Osteocyte (in vitro differentiated cells): ENCODE results near the gene TENM3. TPM values are rescaled to one million over a fixed set of nuclear protein-coding genes. Genes with fewer than 3 reads are reported as not detected.
A peak's percentile ranks its signal among the peaks of the same experiment; 100 is the strongest.

Source experiments
- DNase-seq: peaks from one replicate; pipeline ENCODE4 v3.0.0; 2021; ENCODE audit warnings: mixed read lengths; ENCODE audit not compliant: unreplicated experiment; ENCODE audit errors: extremely low spot score
- H3K27ac Mint-ChIP-seq: one replicate; pipeline ENCODE4 v1.8.0; 2021; ENCODE audit warnings: mild to moderate bottlenecking, mixed read lengths; ENCODE audit not compliant: unreplicated experiment
- H3K27me3 Mint-ChIP-seq: one replicate; pipeline ENCODE4 v1.8.0; 2021; ENCODE audit warnings: mixed read lengths; ENCODE audit not compliant: unreplicated experiment
- H3K36me3 Mint-ChIP-seq: one replicate; pipeline ENCODE4 v1.8.0; 2021; ENCODE audit warnings: mixed read lengths; ENCODE audit not compliant: unreplicated experiment
- H3K4me1 Mint-ChIP-seq: one replicate; pipeline ENCODE4 v1.8.0; 2021; ENCODE audit warnings: mixed read lengths; ENCODE audit not compliant: unreplicated experiment
- H3K4me3 Mint-ChIP-seq: one replicate; pipeline ENCODE4 v1.8.0; 2021; ENCODE audit warnings: mild to moderate bottlenecking, moderate library complexity, mixed read lengths; ENCODE audit not compliant: unreplicated experiment
- H3K9me3 Mint-ChIP-seq: one replicate; pipeline ENCODE4 v1.8.0; 2021; ENCODE audit warnings: mixed read lengths; ENCODE audit not compliant: unreplicated experiment
- total RNA-seq: library from RNA; stranded (reverse); gene quantifications from 2 replicates; pipeline ENCODE4 v1.2.1, GENCODE V29; 2021
- TF ChIP-seq, protein P1 (sequence below): fragments of 200-600 bp; sonication (generic); IDR thresholded peaks from 2 replicates; pipeline ENCODE4 v1.5.0; 2021; ENCODE audit warnings: antibody characterized with exemption, mild to moderate bottlenecking, moderate library complexity

Gene TENM3
- total RNA-seq, 1 donor from 2014 or later, result 78.3 TPM

DNA sequence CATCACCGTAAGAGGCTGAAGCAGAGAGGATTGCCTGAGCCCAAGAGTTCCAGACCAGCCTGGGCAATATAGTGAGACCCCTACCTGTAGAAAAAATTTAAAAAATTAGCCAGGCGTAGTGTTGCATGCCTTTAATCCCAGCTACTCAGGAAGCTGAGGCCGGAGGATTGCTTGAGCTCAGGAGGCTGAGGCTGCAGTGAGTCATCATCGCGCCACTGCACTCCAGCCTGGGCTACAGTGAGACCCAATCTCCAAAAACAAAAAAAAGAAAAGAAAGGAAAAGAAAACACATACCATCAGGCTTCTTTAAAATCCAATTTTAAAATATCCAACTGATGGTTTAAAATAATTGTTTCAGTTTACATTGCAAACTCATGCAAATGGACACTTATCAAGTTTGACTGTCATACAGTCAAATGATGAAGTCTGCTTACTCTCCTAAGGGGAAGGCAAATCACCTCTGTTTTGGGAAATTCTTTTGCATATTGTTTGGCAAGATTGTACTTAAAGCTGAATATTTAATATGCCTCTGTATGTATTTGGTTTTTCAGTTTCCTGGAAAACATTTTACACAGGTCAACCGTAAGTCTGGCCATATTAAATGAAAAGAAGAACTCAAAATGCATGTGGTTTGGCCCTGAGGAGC lies 23.7 kb upstream of the TENM3 start:
- peaks cover 11% of the 10 kb centered on the region for H3K36me3 Mint-ChIP-seq
- H3K27me3 Mint-ChIP-seq, result no peaks in the 10 kb centered on the region
- TF ChIP-seq, protein P1, sequence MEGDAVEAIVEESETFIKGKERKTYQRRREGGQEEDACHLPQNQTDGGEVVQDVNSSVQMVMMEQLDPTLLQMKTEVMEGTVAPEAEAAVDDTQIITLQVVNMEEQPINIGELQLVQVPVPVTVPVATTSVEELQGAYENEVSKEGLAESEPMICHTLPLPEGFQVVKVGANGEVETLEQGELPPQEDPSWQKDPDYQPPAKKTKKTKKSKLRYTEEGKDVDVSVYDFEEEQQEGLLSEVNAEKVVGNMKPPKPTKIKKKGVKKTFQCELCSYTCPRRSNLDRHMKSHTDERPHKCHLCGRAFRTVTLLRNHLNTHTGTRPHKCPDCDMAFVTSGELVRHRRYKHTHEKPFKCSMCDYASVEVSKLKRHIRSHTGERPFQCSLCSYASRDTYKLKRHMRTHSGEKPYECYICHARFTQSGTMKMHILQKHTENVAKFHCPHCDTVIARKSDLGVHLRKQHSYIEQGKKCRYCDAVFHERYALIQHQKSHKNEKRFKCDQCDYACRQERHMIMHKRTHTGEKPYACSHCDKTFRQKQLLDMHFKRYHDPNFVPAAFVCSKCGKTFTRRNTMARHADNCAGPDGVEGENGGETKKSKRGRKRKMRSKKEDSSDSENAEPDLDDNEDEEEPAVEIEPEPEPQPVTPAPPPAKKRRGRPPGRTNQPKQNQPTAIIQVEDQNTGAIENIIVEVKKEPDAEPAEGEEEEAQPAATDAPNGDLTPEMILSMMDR, result no peak
- no peaks in the 10 kb centered on the region for H3K9me3 Mint-ChIP-seq
- H3K4me1 Mint-ChIP-seq, result peaks cover 8% of the 10 kb centered on the region
- DNase-seq, result no peak
- H3K4me3 Mint-ChIP-seq, result no peak overlapping the region
- peak overlapping the region; percentile 47 for H3K27ac Mint-ChIP-seq

DNA sequence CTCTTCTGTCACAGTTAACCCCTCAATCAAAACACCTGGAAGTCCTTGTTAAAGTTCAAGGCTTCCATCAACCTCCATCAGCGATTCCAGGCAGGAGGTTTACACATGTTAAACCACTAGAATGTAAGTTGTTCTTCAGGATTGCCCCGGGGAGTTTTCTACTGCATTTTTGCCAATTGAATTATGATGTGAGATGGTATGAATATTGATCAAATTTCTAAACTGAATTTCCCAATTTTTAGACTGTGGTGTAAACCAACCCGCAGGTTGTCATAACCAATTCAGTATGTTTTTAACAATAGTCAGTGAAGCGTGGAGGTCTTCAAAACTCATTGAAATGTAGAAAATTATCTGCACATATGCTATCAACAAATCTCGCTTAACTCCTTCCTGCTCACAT lies 21.2 kb upstream of the TENM3 start:
- TF ChIP-seq, protein P1, result no peak
- H3K4me3 Mint-ChIP-seq, result no peak overlapping the region
- no peaks in the 10 kb centered on the region for H3K9me3 Mint-ChIP-seq
- H3K27me3 Mint-ChIP-seq, result no peaks in the 10 kb centered on the region
- peaks cover 11% of the 10 kb centered on the region for H3K36me3 Mint-ChIP-seq
- H3K27ac Mint-ChIP-seq, result no peak overlapping the region
- H3K4me1 Mint-ChIP-seq, result peaks cover 8% of the 10 kb centered on the region
- DNase-seq, result no peak

DNA sequence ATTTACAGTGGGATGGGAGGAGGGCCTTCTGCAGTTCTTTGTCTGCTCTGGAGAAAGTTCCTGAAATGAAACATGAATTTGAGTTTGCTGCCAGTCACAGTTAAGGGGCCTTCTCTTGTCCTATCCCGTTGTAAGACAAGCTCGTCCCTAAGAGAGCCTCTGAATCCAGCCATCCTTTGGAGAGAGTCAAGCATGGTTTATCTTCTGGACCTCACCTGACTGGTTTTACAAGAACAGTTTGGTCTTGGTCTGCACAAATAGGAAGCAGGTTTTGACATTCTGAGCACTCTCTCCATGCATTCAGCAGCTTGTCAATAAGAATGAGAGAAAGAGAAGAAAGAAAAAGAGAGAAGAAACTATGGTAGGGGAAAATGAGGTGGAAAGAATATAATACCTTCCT lies 20.4 kb upstream of the TENM3 start:
- Mint-ChIP-seq H3K9me3 (no peaks in the 10 kb centered on the region), H3K27ac (no peak overlapping the region), H3K27me3 (no peaks in the 10 kb centered on the region), H3K4me1 (peaks cover 8% of the 10 kb centered on the region), H3K36me3 (peaks cover 11% of the 10 kb centered on the region), H3K4me3 (no peak overlapping the region)
- TF ChIP-seq, protein P1, result no peak
- no peak for DNase-seq

DNA sequence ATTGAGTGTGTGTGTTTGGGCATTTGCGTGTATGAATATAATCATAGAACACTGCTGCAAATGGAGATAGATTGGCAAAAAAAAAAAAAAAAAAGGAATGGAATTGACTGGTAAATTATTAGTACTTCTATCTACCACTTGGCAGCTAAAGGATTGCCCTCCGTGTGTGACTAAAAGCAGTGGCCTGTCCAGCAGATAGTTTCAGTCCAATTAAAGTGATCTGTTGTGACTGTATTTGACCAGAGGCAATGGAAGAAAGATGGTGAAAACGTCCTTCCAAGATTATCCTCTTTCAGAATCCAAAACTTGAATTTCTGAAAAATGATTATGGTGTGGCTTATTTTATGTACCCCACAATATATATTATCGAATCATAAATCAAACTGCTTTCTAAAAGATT lies 19.5 kb upstream of the TENM3 start:
- H3K27ac Mint-ChIP-seq, result no peak overlapping the region
- no peaks in the 10 kb centered on the region for H3K27me3 Mint-ChIP-seq
- TF ChIP-seq, protein P1, result no peak
- peaks cover 8% of the 10 kb centered on the region for H3K4me1 Mint-ChIP-seq
- peaks cover 11% of the 10 kb centered on the region for H3K36me3 Mint-ChIP-seq
- no peak for DNase-seq
- no peaks in the 10 kb centered on the region for H3K9me3 Mint-ChIP-seq
- H3K4me3 Mint-ChIP-seq, result no peak overlapping the region

DNA sequence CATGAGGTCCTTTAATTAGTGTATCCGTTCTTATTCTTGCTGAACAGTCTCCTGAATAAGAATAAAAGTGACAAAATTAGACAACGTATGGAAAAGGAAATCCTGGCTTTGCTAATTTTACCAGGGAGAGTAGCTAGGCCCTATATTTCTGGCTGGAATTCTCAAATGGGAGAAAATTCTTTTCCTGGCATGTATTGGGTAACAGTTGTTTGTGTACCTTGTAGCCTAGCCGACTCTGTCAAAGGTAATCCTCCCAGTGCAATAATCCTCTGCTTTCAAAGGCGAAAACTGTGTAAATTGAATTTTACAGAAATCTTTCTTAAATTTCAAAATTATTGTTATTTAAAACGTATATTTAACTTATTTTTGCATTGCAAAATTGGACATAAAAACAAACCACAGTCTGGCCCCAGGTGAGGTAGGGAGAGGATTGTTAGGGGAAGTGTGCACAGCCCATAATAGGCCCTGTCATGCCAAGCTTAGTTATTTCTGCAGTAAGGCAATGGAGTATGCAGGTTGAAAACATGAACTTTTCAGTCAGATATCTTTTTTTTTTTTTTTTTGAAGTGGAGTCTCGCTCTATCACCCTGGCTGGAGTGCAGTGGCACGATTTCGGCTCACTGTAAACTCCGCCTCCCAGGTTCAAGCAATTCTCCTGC lies 18.9 kb upstream of the TENM3 start:
- TF ChIP-seq, protein P1, result no peak
- Mint-ChIP-seq H3K4me3 (no peak overlapping the region), H3K4me1 (peaks cover 6% of the 10 kb centered on the region), H3K9me3 (no peaks in the 10 kb centered on the region), H3K27ac (no peak overlapping the region), H3K36me3 (peaks cover 11% of the 10 kb centered on the region), H3K27me3 (no peaks in the 10 kb centered on the region)
- no peak for DNase-seq
